Muscle layer of duodenum (tissue), 2 donors: ENCODE results near the gene RSBN1L.

Source experiments
- H3K27ac ChIP-seq: one replicate; pipeline ENCODE4 v1.7.0; 2013; ENCODE audit warnings: mild to moderate bottlenecking, low read length
- H3K27me3 ChIP-seq: one replicate; pipeline ENCODE4 v1.7.0; 2013; ENCODE audit warnings: low read depth, mild to moderate bottlenecking, control low read depth, low read length
- H3K36me3 ChIP-seq, 2 donors: one replicate each; pipeline ENCODE4 v1.7.0; 2013; ENCODE audit warnings: low read length in 2 of 2, control low read depth in 1 of 2, mild to moderate bottlenecking in 1 of 2; ENCODE audit not compliant: insufficient read depth in 2 of 2, control insufficient read depth in 1 of 2
- H3K4me1 ChIP-seq, 2 donors: one replicate each; pipeline ENCODE4 v1.7.0; 2013; ENCODE audit warnings: low read length in 2 of 2, mild to moderate bottlenecking in 2 of 2, control low read depth in 1 of 2, moderate library complexity in 1 of 2; ENCODE audit not compliant: insufficient read depth in 2 of 2, control insufficient read depth in 1 of 2
- H3K4me3 ChIP-seq, 2 donors: one replicate each; pipeline ENCODE4 v1.7.0; 2013; ENCODE audit warnings: low read length in 2 of 2, low read depth in 1 of 2, mild to moderate bottlenecking in 1 of 2
- H3K9me3 ChIP-seq, 2 donors: one replicate each; pipeline ENCODE4 v1.7.0; 2013; ENCODE audit warnings: low read length in 2 of 2, control low read depth in 1 of 2, mild to moderate bottlenecking in 1 of 2; ENCODE audit not compliant: control insufficient read depth in 1 of 2
- donor health status: healthy.

The RSBN1L gene

GRCh38 chr7:77747718-77748117 is 51.5 kb downstream of the RSBN1L start:
- Histone ChIP-seq H3K4me1 (no peaks in the 10 kb centered on the region), H3K27ac (no peak overlapping the region), H3K9me3 (no peaks in the 10 kb centered on the region)

GRCh38 chr7:77752016-77752415 is 55.8 kb downstream of the RSBN1L start:
- Histone ChIP-seq H3K4me1 (no peaks in the 10 kb centered on the region), H3K9me3 (no peaks in the 10 kb centered on the region), H3K4me3 (no peak overlapping the region), H3K36me3 (peaks cover 3 to 5% of the 10 kb centered on the region in 2 donors), H3K27ac (no peak overlapping the region), H3K27me3 (no peaks in the 10 kb centered on the region)

More at GRCh38 chr7:77747718-77748117, 51.5 kb downstream of the RSBN1L start:
- Histone ChIP-seq H3K36me3 (peaks cover 3 to 5% of the 10 kb centered on the region in 2 donors), H3K4me3 (no peak overlapping the region), H3K27me3 (no peaks in the 10 kb centered on the region)

GRCh38 chr7:77753173-77753572 is 56.9 kb downstream of the RSBN1L start:
- Histone ChIP-seq H3K27me3 (no peaks in the 10 kb centered on the region), H3K4me3 (no peak overlapping the region), H3K36me3 (peaks cover 3 to 5% of the 10 kb centered on the region in 2 donors), H3K27ac (no peak overlapping the region), H3K9me3 (no peaks in the 10 kb centered on the region), H3K4me1 (peaks cover 0 to 6% of the 10 kb centered on the region in 2 donors)

- Histone ChIP-seq H3K27ac (no peak overlapping the region), H3K4me1 (peaks cover 0 to 17% of the 10 kb centered on the region in 2 donors), H3K4me3 (no peak overlapping the region), H3K36me3 (no peaks in the 10 kb centered on the region), H3K9me3 (no peaks in the 10 kb centered on the region), H3K27me3 (no peaks in the 10 kb centered on the region)
Observed at GRCh38 chr7:77757589-77757988, 61.3 kb downstream of the RSBN1L start.

GRCh38 chr7:77759294-77759889 is 63.1 kb downstream of the RSBN1L start:
- H3K27me3 ChIP-seq: no peaks in the 10 kb centered on the region
- no peaks in the 10 kb centered on the region for H3K36me3 ChIP-seq
- H3K27ac ChIP-seq: no peak overlapping the region
- H3K9me3 ChIP-seq: no peaks in the 10 kb centered on the region
- H3K4me1 ChIP-seq: peaks cover 0 to 22% of the 10 kb centered on the region in 2 donors
- H3K4me3 ChIP-seq: no peak overlapping the region

- no peak overlapping the region for H3K27ac ChIP-seq
- H3K27me3 ChIP-seq: no peaks in the 10 kb centered on the region
Observed at GRCh38 chr7:77760809-77761453, 64.7 kb downstream of the RSBN1L start.

GRCh38 chr7:77765481-77765880 is 69.2 kb downstream of the RSBN1L start:
- Histone ChIP-seq H3K27me3 (no peaks in the 10 kb centered on the region), H3K4me3 (no peak overlapping the region), H3K27ac (no peak overlapping the region), H3K4me1 (peaks cover 0 to 19% of the 10 kb centered on the region in 2 donors), H3K9me3 (no peaks in the 10 kb centered on the region), H3K36me3 (peaks cover 0 to 4% of the 10 kb centered on the region in 2 donors)

More at GRCh38 chr7:77760809-77761453, 64.7 kb downstream of the RSBN1L start:
- Histone ChIP-seq H3K4me1 (peaks cover 0 to 28% of the 10 kb centered on the region in 2 donors), H3K36me3 (no peaks in the 10 kb centered on the region), H3K9me3 (no peaks in the 10 kb centered on the region), H3K4me3 (no peak overlapping the region)

GRCh38 chr7:77765906-77766800 is 69.9 kb downstream of the RSBN1L start:
- Histone ChIP-seq H3K4me1 (peaks cover 0 to 17% of the 10 kb centered on the region in 2 donors), H3K36me3 (peaks cover 0 to 4% of the 10 kb centered on the region in 2 donors), H3K27me3 (no peaks in the 10 kb centered on the region), H3K4me3 (no peak overlapping the region), H3K9me3 (no peaks in the 10 kb centered on the region), H3K27ac (no peak overlapping the region)

GRCh38 chr7:77766801-77767605 is 70.7 kb downstream of the RSBN1L start:
- peaks cover 0 to 4% of the 10 kb centered on the region in 2 donors for H3K36me3 ChIP-seq
- H3K4me1 ChIP-seq: peaks cover 0 to 14% of the 10 kb centered on the region in 2 donors
- H3K4me3 ChIP-seq: no peak overlapping the region
- no peaks in the 10 kb centered on the region for H3K27me3 ChIP-seq
- H3K27ac ChIP-seq: no peak overlapping the region
- no peaks in the 10 kb centered on the region for H3K9me3 ChIP-seq

GRCh38 chr7:77770316-77770715 is 74.1 kb downstream of the RSBN1L start:
- no peaks in the 10 kb centered on the region for H3K9me3 ChIP-seq
- H3K4me3 ChIP-seq: no peak overlapping the region
- H3K4me1 ChIP-seq: peaks cover 0 to 7% of the 10 kb centered on the region in 2 donors
- no peak overlapping the region for H3K27ac ChIP-seq
- peaks cover 0 to 21% of the 10 kb centered on the region in 2 donors for H3K36me3 ChIP-seq
- H3K27me3 ChIP-seq: no peaks in the 10 kb centered on the region
